A673 (cell line): ENCODE results near the gene SBF2. TPM values are rescaled to one million over a fixed set of nuclear protein-coding genes. Genes with fewer than 3 reads are reported as not detected.

ENCODE experiments used
- BruUV-seq: library from RNA; stranded (reverse); fragments of 400-500 nt; replicated peaks from 2 replicates; lab custom pipeline; 2021; lab: Mats Ljungman, UMichigan
- CTCF ChIA-PET: fragments of 300-600 bp; sonication (Branson Sonifier 250); formaldehyde crosslinking; loops from one replicate; lab custom pipeline; 2022; ENCODE audit warnings: antibody characterized with exemption; lab: Charles Lee
- POLR2A ChIA-PET: fragments of 300-600 bp; sonication (Branson Sonifier 250); formaldehyde crosslinking; loops from one replicate; lab custom pipeline; 2022; ENCODE audit warnings: antibody characterized with exemption; ENCODE audit not compliant: low non-redundant PET; lab: Charles Lee
- DNase-seq: peaks from one replicate; pipeline ENCODE4 v3.0.0-alpha.2; 2015; ENCODE audit warnings: low spot score
- H3K27ac ChIP-seq: fragments of 200-600 bp; sonication (generic); 2 replicates; pipeline ENCODE4 v1.5.1; 2016; ENCODE audit warnings: mixed run types, low read depth, mild to moderate bottlenecking, mixed read lengths, antibody characterized with exemption, low read length; ENCODE audit not compliant: poor library complexity, severe bottlenecking
- H3K27me3 ChIP-seq: fragments of 200-600 bp; sonication (generic); replicated peaks from 2 replicates; pipeline ENCODE4 v1.6.1; 2017; ENCODE audit warnings: mixed run types, low read depth, mild to moderate bottlenecking, mixed read lengths, antibody characterized with exemption, low read length; ENCODE audit not compliant: insufficient read depth, poor library complexity
- H3K36me3 ChIP-seq: fragments of 200-600 bp; sonication (generic); 2 replicates; pipeline ENCODE4 v1.6.1; 2016; ENCODE audit warnings: mixed run types, mild to moderate bottlenecking, mixed read lengths, antibody characterized with exemption, low read length; ENCODE audit not compliant: insufficient read depth, poor library complexity, severe bottlenecking
- H3K4me1 ChIP-seq: fragments of 200-600 bp; sonication (generic); 2 replicates; pipeline ENCODE4 v1.6.1; 2017; ENCODE audit warnings: mixed run types, mild to moderate bottlenecking, mixed read lengths, antibody characterized with exemption, low read length; ENCODE audit not compliant: insufficient read depth, poor library complexity, severe bottlenecking
- H3K4me3 ChIP-seq: fragments of 200-600 bp; sonication (generic); 2 replicates; pipeline ENCODE4 v1.5.1; 2016; ENCODE audit warnings: low read depth, mixed run types, mild to moderate bottlenecking, mixed read lengths, low read length; ENCODE audit not compliant: poor library complexity, severe bottlenecking
- H3K9me3 ChIP-seq: fragments of 200-600 bp; sonication (generic); 2 replicates; pipeline ENCODE4 v1.6.1; 2016; ENCODE audit warnings: mixed run types, low read depth, mild to moderate bottlenecking, mixed read lengths, antibody characterized with exemption, low read length; ENCODE audit not compliant: poor library complexity, severe bottlenecking
- CTCF ChIP-seq: fragments of 300-800, 200-600 bp; sonication (generic); conservative IDR thresholded peaks from 2 replicates; pipeline ENCODE4 v1.5.1; 2017; ENCODE audit warnings: low read depth, mild to moderate bottlenecking, antibody characterized with exemption, low read length, moderate library complexity, mixed read lengths
- EZH2 ChIP-seq: fragments of 200-600 bp; sonication (generic); IDR thresholded peaks from 2 replicates; pipeline ENCODE4 v1.6.1; 2017; ENCODE audit warnings: borderline replicate concordance, low read depth, mild to moderate bottlenecking, mixed read lengths, antibody characterized with exemption, low read length; ENCODE audit not compliant: poor library complexity, severe bottlenecking
- intact Hi-C: fragments of 100-400 bp; cut with micrococcal nuclease; formaldehyde crosslinking; loops from one replicate; pipeline ENCODE4 v1.10.0; 2022; ENCODE audit not compliant: unreplicated experiment
- total RNA-seq: library from RNA; stranded (reverse); gene quantifications from 2 replicates; pipeline ENCODE4 v1.2.3, GENCODE V29; 2021

SBF2 gene
- total RNA-seq, 1 experiment from 2014 or later = 31.8 TPM

GRCh38 chr11:10311802-10312201 is 17.8 kb upstream of the SBF2 start:
- Histone ChIP-seq H3K36me3 (no peaks in the 10 kb centered on the region), H3K9me3 (no peaks in the 10 kb centered on the region), H3K27me3 (no peaks in the 10 kb centered on the region), H3K4me1 (peaks cover 6% of the 10 kb centered on the region), H3K4me3 (no peak overlapping the region), H3K27ac (no peak overlapping the region)
- intact Hi-C loops = no loop called here
- ChIA-PET POLR2A (no interaction called here), CTCF (no interaction called here)
- DNase-seq = no peak
- BruUV-seq = no TSS peak
- TF ChIP-seq CTCF (no peak), EZH2 (no peak)

GRCh38 chr11:10310301-10310841 is 16.4 kb upstream of the SBF2 start:
- Histone ChIP-seq H3K36me3 (no peaks in the 10 kb centered on the region), H3K4me3 (no peak overlapping the region), H3K27me3 (no peaks in the 10 kb centered on the region), H3K4me1 (peaks cover 6% of the 10 kb centered on the region), H3K27ac (no peak overlapping the region), H3K9me3 (no peaks in the 10 kb centered on the region)
- no peak for TF ChIP-seq EZH2
- no peak for TF ChIP-seq CTCF
- ChIA-PET CTCF (no interaction called here), POLR2A (no interaction called here)
- no peak for DNase-seq
- intact Hi-C loops = no loop called here
- BruUV-seq = no TSS peak

GRCh38 chr11:10309163-10310093 is 15.4 kb upstream of the SBF2 start:
- TF ChIP-seq CTCF (no peak), EZH2 (no peak)
- no peak overlapping the region for H3K27ac ChIP-seq
- no peaks in the 10 kb centered on the region for H3K9me3 ChIP-seq
- H3K36me3 ChIP-seq = no peaks in the 10 kb centered on the region
- intact Hi-C loops = loop anchor here (5.0 to 10.0 kb wide), 3 partner anchors 337 to 695 kb away; no protein-coding TSS in a partner anchor
- no peak overlapping the region for H3K4me3 ChIP-seq
- DNase-seq = no peak
- no peaks in the 10 kb centered on the region for H3K27me3 ChIP-seq
- ChIA-PET POLR2A (no interaction called here), CTCF (no interaction called here)
- peaks cover 6% of the 10 kb centered on the region for H3K4me1 ChIP-seq
- no TSS peak for BruUV-seq
